ENCODE data around the gene SLC3A2. TPM values are rescaled to one million over a fixed set of nuclear protein-coding genes. Genes with fewer than 3 reads are reported as not detected.

SLC3A2 gene
- total and polyA plus RNA-seq, 7 experiments from 2014 or later = 118 to 239 (median 189) TPM

DNA sequence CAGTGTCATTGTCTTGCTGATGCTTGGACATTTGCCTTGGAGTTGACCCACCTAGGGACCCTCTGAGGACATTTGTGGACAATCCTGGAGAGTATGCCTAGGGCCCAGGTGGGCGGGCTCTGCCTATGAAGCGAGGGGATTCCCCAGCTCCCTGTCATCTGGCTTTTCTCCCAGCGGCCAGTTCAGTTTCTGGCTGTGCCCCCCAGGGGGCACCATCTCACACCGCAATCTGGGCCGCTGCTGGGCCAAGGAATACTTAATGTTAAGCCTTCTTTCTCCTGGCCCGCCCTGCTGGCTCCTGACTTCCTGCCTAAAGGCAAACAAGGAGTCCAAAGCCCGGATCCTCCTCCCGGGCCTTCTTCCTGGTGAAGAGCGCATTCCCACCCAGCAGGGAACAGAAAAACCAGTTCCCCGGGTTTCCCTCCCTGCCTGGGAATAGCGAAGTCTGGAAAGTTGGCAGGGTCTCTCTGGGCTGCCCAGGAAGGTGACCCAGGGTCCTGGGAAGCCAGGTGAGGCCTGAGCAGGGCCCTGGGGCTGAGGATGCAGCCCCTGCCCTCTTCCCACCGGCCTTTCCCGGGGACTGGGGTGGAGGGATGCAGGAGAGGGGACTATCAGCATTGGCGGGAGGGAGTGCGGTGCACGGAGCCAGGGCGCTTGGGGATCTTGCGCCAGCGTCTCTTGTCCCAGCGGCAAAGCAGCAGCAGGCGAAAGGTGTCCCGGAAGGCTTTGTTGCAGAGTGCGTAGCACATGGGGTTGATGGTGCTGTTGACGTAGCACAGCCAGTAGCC, 28.6 kb downstream of the SLC3A2 start:
- intact Hi-C loops (cut with micrococcal nuclease) = loop anchor here in 1 of 2 donors (5.0 kb wide), 2 partner anchors 68 to 728 kb away; no protein-coding TSS in a partner anchor
- DNase-seq = no peak

DNA sequence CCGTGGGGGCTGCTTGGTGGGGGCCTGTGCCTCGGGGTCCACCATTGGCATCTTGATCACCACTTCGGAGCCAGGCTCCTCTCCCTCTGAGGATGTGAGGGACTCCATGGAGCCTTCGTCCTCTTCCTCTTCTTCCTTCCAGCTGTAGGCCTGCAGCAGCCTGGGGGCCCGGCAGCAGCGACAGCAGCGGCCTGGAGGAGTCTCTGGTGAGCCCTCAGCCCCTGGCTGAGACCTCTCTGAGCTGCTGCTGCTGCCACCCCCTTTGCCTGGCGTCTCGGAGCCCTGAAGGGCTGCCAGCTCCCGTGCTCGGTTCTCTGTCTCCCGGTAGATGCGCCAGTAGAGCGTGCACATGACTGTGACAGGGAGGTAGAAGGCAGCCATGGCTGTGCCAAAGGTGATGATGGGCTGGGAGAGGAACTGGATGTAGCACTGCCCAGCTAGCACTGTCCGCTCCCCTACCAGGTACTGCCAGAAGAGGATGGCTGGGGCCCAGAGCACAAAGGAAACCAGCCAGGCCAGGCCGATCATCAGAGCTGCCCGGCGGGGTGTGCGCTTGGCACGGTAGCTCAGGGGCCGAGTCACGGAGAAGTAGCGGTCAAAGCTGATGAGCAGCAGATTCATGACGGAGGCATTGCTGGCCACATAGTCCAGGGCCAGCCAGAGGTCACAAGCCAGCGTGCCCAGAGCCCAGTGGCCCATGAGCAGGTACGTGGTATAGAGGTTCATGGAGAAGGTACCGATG, 29.6 kb downstream of the SLC3A2 start:
- no peaks in the 10 kb centered on the region for H3K9me3 Mint-ChIP-seq
- Histone ChIP-seq H3K4me3 (ENCODE audit: low read length) (no peak overlapping the region), H3K36me3 (ENCODE audit: control insufficient read depth in 2 of 3, insufficient read depth in 3 of 3, low read length in 3 of 3) (no peaks in the 10 kb centered on the region), H3K4me1 (ENCODE audit: control insufficient read depth in 2 of 2, insufficient read depth in 2 of 2, low read length in 2 of 2) (no peaks in the 10 kb centered on the region), H3K27ac (ENCODE audit: low read depth, low read length) (no peak overlapping the region), H3K27me3 (ENCODE audit: control insufficient read depth in 2 of 2, insufficient read depth in 2 of 2, low read length in 2 of 2) (no peaks in the 10 kb centered on the region), H3K9me3 (ENCODE audit: control insufficient read depth in 2 of 3, low read length in 3 of 3) (no peaks in the 10 kb centered on the region)
- no peaks in the 10 kb centered on the region for H3K36me3 Mint-ChIP-seq
- no peak overlapping the region for H3K4me3 Mint-ChIP-seq
- no peak for ATAC-seq
- H3K27me3 Mint-ChIP-seq = peaks cover 0 to 18% (median 5%) of the 10 kb centered on the region in 5 donors
- DNase-seq = no peak
- intact Hi-C loops (cut with micrococcal nuclease) = no loop called here
- no peak overlapping the region for H3K27ac Mint-ChIP-seq
- POLR2A ChIA-PET = no interaction called here
- H3K4me1 Mint-ChIP-seq = peaks cover 0 to 7% (median 0%) of the 10 kb centered on the region in 7 donors
- CTCF ChIA-PET = no interaction called here

More for the DNA sequence above, 28.6 kb downstream of the SLC3A2 start:
- Histone ChIP-seq H3K9me3 (ENCODE audit: control insufficient read depth in 2 of 3, low read length in 3 of 3) (no peaks in the 10 kb centered on the region), H3K27me3 (ENCODE audit: control insufficient read depth in 2 of 2, insufficient read depth in 2 of 2, low read length in 2 of 2) (no peaks in the 10 kb centered on the region), H3K4me1 (ENCODE audit: control insufficient read depth in 2 of 2, insufficient read depth in 2 of 2, low read length in 2 of 2) (no peaks in the 10 kb centered on the region), H3K4me3 (ENCODE audit: low read length) (no peak overlapping the region), H3K36me3 (ENCODE audit: control insufficient read depth in 2 of 3, insufficient read depth in 3 of 3, low read length in 3 of 3) (no peaks in the 10 kb centered on the region), H3K27ac (ENCODE audit: low read depth, low read length) (no peak overlapping the region)
- Mint-ChIP-seq H3K27ac (no peak overlapping the region), H3K9me3 (no peaks in the 10 kb centered on the region), H3K4me3 (no peak overlapping the region), H3K27me3 (peaks cover 0 to 18% (median 5%) of the 10 kb centered on the region in 5 donors), H3K36me3 (no peaks in the 10 kb centered on the region), H3K4me1 (peaks cover 0 to 10% (median 0%) of the 10 kb centered on the region in 7 donors)
- CTCF ChIA-PET = no interaction called here
- ATAC-seq = no peak
- POLR2A ChIA-PET = no interaction called here

DNA sequence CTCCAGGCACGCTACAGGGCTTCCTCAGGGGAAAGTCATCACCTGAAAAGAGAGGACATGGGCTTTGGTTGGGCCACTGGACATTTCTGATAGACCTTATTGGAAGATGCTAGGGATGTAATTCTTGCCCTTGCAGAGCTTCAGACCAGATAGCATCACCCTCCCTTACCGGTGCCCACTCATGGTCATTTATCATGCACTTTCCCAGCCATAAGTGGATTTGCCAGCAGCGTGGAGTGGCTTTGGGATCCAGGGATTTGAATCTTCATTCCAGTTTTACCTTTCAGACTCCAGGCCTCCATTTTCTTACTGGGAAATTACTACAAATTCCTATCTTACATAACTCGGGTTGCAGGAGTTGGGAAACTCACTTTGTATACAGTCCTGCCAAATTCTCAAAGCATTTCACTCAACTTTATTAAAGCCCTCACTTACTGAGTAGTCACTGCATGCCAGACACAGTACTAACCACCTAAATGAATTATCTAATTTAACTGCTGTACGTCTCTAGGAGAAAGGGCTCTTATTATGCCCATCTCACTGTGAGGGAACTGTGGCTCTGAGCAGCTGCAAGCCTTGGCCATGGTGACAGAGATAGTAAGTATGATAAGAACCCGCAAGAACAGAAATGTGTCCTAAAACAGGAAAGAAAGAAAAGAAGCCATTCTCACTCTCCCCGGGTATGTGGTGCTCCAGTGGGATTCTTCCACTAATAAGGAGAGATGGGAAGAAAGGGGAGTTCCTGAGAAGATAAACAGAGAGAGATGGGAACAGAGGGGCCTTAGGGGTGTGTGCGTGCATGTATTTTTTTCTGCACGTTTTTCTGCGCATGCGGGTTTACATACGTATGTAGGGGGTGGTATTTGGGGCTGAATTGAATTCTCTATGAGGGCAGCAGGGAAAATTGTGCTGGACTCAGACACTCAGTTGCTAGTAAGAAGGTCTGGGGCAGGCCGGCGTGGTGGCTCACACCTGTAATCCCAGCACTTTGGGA, 30.7 kb downstream of the SLC3A2 start:
- ATAC-seq (no peak), DNase-seq (no peak)
- H3K4me3 Mint-ChIP-seq = no peak overlapping the region
- no peak overlapping the region for H3K27ac Mint-ChIP-seq
- H3K27me3 ChIP-seq (ENCODE audit: control insufficient read depth in 2 of 2, insufficient read depth in 2 of 2, low read length in 2 of 2) = no peaks in the 10 kb centered on the region
- H3K9me3 Mint-ChIP-seq = no peaks in the 10 kb centered on the region
- H3K9me3 ChIP-seq (ENCODE audit: control insufficient read depth in 2 of 3, low read length in 3 of 3) = no peaks in the 10 kb centered on the region
- H3K27ac ChIP-seq (ENCODE audit: low read depth, low read length) = no peak overlapping the region
- peaks cover 0 to 19% (median 0%) of the 10 kb centered on the region in 5 donors for H3K27me3 Mint-ChIP-seq
- no peaks in the 10 kb centered on the region for H3K36me3 Mint-ChIP-seq
- intact Hi-C loops (cut with micrococcal nuclease) = no loop called here
- CTCF ChIA-PET = no interaction called here
- no peaks in the 10 kb centered on the region for H3K36me3 ChIP-seq (ENCODE audit: control insufficient read depth in 2 of 3, insufficient read depth in 3 of 3, low read length in 3 of 3)
- H3K4me3 ChIP-seq (ENCODE audit: low read length) = no peak overlapping the region
- H3K4me1 ChIP-seq (ENCODE audit: control insufficient read depth in 2 of 2, insufficient read depth in 2 of 2, low read length in 2 of 2) = no peaks in the 10 kb centered on the region
- peaks cover 0 to 4% (median 0%) of the 10 kb centered on the region in 7 donors for H3K4me1 Mint-ChIP-seq
- POLR2A ChIA-PET = no interaction called here

DNA sequence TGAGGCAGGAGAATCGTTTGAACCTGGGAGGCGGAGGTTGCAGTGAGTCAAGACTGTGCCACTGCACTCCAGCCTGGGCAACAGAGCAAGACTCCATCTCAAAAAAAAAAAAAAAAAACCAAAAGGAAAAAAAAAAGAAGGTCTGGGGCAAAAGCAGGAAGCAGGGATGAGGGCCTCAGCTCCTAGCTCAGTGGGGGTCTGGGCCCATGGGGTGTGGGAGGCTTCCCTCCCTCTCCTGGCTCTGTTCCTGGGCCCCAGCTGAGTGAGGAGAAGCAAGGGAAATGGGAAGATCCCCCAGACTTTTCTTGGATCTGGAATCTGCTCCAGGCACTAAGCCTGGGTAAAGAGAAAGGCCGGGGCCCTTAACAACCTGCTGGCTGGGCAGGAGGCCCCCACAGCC, 31.6 kb downstream of the SLC3A2 start:
- intact Hi-C loops (cut with micrococcal nuclease) = no loop called here
- Histone ChIP-seq H3K9me3 (ENCODE audit: control insufficient read depth in 2 of 3, low read length in 3 of 3) (no peaks in the 10 kb centered on the region), H3K4me3 (ENCODE audit: low read length) (no peak overlapping the region), H3K27me3 (ENCODE audit: control insufficient read depth in 2 of 2, insufficient read depth in 2 of 2, low read length in 2 of 2) (no peaks in the 10 kb centered on the region), H3K36me3 (ENCODE audit: control insufficient read depth in 2 of 3, insufficient read depth in 3 of 3, low read length in 3 of 3) (no peaks in the 10 kb centered on the region), H3K27ac (ENCODE audit: low read depth, low read length) (no peak overlapping the region), H3K4me1 (ENCODE audit: control insufficient read depth in 2 of 2, insufficient read depth in 2 of 2, low read length in 2 of 2) (no peaks in the 10 kb centered on the region)
- DNase-seq (no peak), ATAC-seq (no peak)
- Mint-ChIP-seq H3K36me3 (no peaks in the 10 kb centered on the region), H3K4me3 (no peak overlapping the region), H3K27me3 (peaks cover 0 to 20% (median 0%) of the 10 kb centered on the region in 5 donors), H3K9me3 (no peaks in the 10 kb centered on the region), H3K27ac (no peak overlapping the region), H3K4me1 (peaks cover 0 to 4% (median 0%) of the 10 kb centered on the region in 7 donors)
- POLR2A ChIA-PET = no interaction called here
- CTCF ChIA-PET = no interaction called here

DNA sequence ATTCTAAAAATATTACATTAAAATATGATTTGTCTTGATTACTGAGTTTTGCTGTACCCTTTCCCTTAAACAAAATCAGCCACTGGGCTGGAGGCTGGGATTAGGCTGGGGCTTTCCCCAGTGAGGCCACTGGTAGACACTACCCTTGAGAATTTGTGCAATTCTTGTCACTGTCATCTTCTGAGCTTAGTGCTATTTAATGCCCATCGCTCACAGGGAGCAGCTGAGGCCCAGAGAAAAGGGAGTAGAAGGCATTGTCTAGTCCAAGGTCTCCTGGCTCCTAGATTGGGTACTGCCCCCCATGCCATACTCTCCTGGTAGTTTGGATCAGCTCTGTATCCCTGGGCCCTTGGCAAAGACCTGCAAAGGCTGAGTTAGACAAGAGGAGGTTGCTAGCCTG, 33.7 kb downstream of the SLC3A2 start:
- no peaks in the 10 kb centered on the region for H3K9me3 ChIP-seq (ENCODE audit: control insufficient read depth in 2 of 3, low read length in 3 of 3)
- H3K27me3 Mint-ChIP-seq = peaks cover 0 to 24% (median 2%) of the 10 kb centered on the region in 5 donors
- no peak overlapping the region for H3K27ac Mint-ChIP-seq
- no peak overlapping the region for H3K27ac ChIP-seq (ENCODE audit: low read depth, low read length)
- peaks cover 0 to 4% (median 0%) of the 10 kb centered on the region in 7 donors for H3K4me1 Mint-ChIP-seq
- H3K9me3 Mint-ChIP-seq = no peaks in the 10 kb centered on the region
- DNase-seq (no peak), ATAC-seq (no peak)
- no peaks in the 10 kb centered on the region for H3K36me3 Mint-ChIP-seq
- intact Hi-C loops (cut with micrococcal nuclease) = no loop called here
- no peak overlapping the region for H3K4me3 Mint-ChIP-seq
- no peaks in the 10 kb centered on the region for H3K36me3 ChIP-seq (ENCODE audit: control insufficient read depth in 2 of 3, insufficient read depth in 3 of 3, low read length in 3 of 3)
- H3K4me3 ChIP-seq (ENCODE audit: low read length) = no peak overlapping the region
- CTCF ChIA-PET = interaction anchor here (1.4 kb wide), 1 partner anchor 8 kb away, joined by 9 read pairs; no protein-coding TSS in a partner anchor
- H3K4me1 ChIP-seq (ENCODE audit: control insufficient read depth in 2 of 2, insufficient read depth in 2 of 2, low read length in 2 of 2) = no peaks in the 10 kb centered on the region
- POLR2A ChIA-PET = no interaction called here
- H3K27me3 ChIP-seq (ENCODE audit: control insufficient read depth in 2 of 2, insufficient read depth in 2 of 2, low read length in 2 of 2) = no peaks in the 10 kb centered on the region

DNA sequence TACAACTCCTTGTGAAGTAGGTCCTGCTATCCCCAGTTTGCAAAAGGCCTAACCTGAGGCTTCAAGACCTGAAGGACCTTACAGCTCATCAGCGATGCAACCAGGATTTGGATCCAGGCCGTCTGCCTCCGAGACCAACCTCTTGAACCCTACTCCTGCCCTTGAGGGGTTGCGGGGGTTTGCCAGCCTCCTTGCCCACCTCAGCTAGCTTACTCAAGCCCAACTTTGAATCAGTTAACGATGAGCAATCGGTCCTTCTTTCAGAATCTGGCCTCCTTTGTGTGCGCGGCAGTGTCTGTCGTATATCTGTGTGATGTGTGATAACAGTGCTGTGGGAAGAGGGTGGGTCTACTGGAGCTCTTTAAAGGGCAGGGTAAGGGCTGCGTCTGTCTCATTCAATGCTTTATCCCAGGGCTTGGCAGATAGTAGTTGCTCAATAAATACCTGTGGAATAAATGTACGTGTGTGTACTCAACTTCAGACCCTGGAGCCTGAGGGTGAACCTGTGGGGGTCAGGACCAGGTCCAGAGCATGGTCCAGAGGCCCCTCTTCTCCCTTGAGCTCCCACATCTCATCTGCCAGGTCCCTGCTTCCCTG, 37.3 kb downstream of the SLC3A2 start:
- intact Hi-C loops (cut with micrococcal nuclease) = no loop called here
- H3K27ac Mint-ChIP-seq = no peak overlapping the region
- Histone ChIP-seq H3K27ac (ENCODE audit: low read depth, low read length) (no peak overlapping the region), H3K4me1 (ENCODE audit: control insufficient read depth in 2 of 2, insufficient read depth in 2 of 2, low read length in 2 of 2) (peaks cover 0 to 3% of the 10 kb centered on the region in 2 donors), H3K9me3 (ENCODE audit: control insufficient read depth in 2 of 3, low read length in 3 of 3) (no peaks in the 10 kb centered on the region), H3K27me3 (ENCODE audit: control insufficient read depth in 2 of 2, insufficient read depth in 2 of 2, low read length in 2 of 2) (no peaks in the 10 kb centered on the region), H3K36me3 (ENCODE audit: control insufficient read depth in 2 of 3, insufficient read depth in 3 of 3, low read length in 3 of 3) (no peaks in the 10 kb centered on the region), H3K4me3 (ENCODE audit: low read length) (no peak overlapping the region)
- peaks cover 0 to 1% (median 0%) of the 10 kb centered on the region in 11 donors for H3K9me3 Mint-ChIP-seq
- peaks cover 15 to 51% (median 20%) of the 10 kb centered on the region in 5 donors for H3K27me3 Mint-ChIP-seq
- H3K4me1 Mint-ChIP-seq = peaks cover 0 to 5% (median 0%) of the 10 kb centered on the region in 7 donors
- DNase-seq = no peak
- CTCF ChIA-PET = interaction anchor here (0.8 kb wide), 1 partner anchor 13 kb away, joined by 3 read pairs; no protein-coding TSS in a partner anchor
- H3K4me3 Mint-ChIP-seq = no peak overlapping the region
- POLR2A ChIA-PET = no interaction called here
- ATAC-seq = no peak
- no peaks in the 10 kb centered on the region for H3K36me3 Mint-ChIP-seq
